Mammary epithelial cell (primary cell): ENCODE results near the gene TOE1.

Source experiments
- CTCF ChIP-seq, 2 donors: IDR thresholded peaks in 1 of 2; conservative IDR thresholded peaks in 1 of 2; 2 replicates each; pipeline ENCODE4 v1.5.1; 2011 to 2012; ENCODE audit warnings: inconsistent platforms in 2 of 2, low read length in 2 of 2, mild to moderate bottlenecking in 2 of 2, control low read depth in 1 of 2, low read depth in 1 of 2; ENCODE audit not compliant: insufficient read depth in 1 of 2; ENCODE audit errors: extremely low read depth in 1 of 2
- EZH2 ChIP-seq: IDR thresholded peaks from 2 replicates; pipeline ENCODE4 v1.6.1; 2012; ENCODE audit warnings: low read length, inconsistent platforms, borderline replicate concordance

- TF ChIP-seq CTCF (conservative IDR thresholded peaks at IDR 0.05 in 1 of 2, IDR thresholded peaks at IDR 0.05 in 1 of 2; ENCODE audit: extremely low read depth in 1 of 2, insufficient read depth in 1 of 2, low read depth in 1 of 2, low read length in 2 of 2), result no peak
- TF ChIP-seq EZH2, result no peak
Measured at GRCh38 chr1:45353685-45354084, 13.7 kb downstream of the TOE1 start.
